Raji (cell line): ENCODE data around the gene LUC7L2.

ENCODE experiments used
- POLR2A ChIP-seq: IDR thresholded peaks from 2 replicates; pipeline ENCODE4 v1.6.1; 2011; ENCODE audit warnings: low read depth, low read length, control low read depth; ENCODE audit not compliant: insufficient read depth

The LUC7L2 gene

GRCh38 chr7:139423091-139423490 lies 63.4 kb downstream of the LUC7L2 start:
- TF ChIP-seq POLR2A: no peak

GRCh38 chr7:139424004-139424403 lies 64.3 kb downstream of the LUC7L2 start:
- no peak for TF ChIP-seq POLR2A

GRCh38 chr7:139426258-139427028 lies 66.7 kb downstream of the LUC7L2 start:
- TF ChIP-seq POLR2A: no peak

GRCh38 chr7:139427029-139427420 lies 67.3 kb downstream of the LUC7L2 start:
- no peak for TF ChIP-seq POLR2A

GRCh38 chr7:139427788-139428187 lies 68.1 kb downstream of the LUC7L2 start:
- no peak for TF ChIP-seq POLR2A

- TF ChIP-seq POLR2A: no peak
These were observed 70.7 kb downstream of the LUC7L2 start for GRCh38 chr7:139430443-139430842.

- no peak for TF ChIP-seq POLR2A
These were observed 71.3 kb downstream of the LUC7L2 start for GRCh38 chr7:139431010-139431409.

GRCh38 chr7:139431459-139431858 lies 71.8 kb downstream of the LUC7L2 start:
- no peak for TF ChIP-seq POLR2A

- no peak for TF ChIP-seq POLR2A
These were observed 77.1 kb downstream of the LUC7L2 start for GRCh38 chr7:139436806-139437205.

GRCh38 chr7:139439375-139439774 lies 79.7 kb downstream of the LUC7L2 start:
- TF ChIP-seq POLR2A: no peak

- TF ChIP-seq POLR2A: no peak
These were observed 82.3 kb downstream of the LUC7L2 start for GRCh38 chr7:139441961-139442360.

- no peak for TF ChIP-seq POLR2A
These were observed 86.6 kb downstream of the LUC7L2 start for GRCh38 chr7:139446051-139446890.

GRCh38 chr7:139450851-139451250 lies 91.2 kb downstream of the LUC7L2 start:
- no peak for TF ChIP-seq POLR2A

GRCh38 chr7:139451638-139452037 lies 91.9 kb downstream of the LUC7L2 start:
- no peak for TF ChIP-seq POLR2A

GRCh38 chr7:139452958-139453672 lies 93.4 kb downstream of the LUC7L2 start:
- TF ChIP-seq POLR2A: no peak
